ENCODE results near the gene THAP7. TPM values are rescaled to one million over a fixed set of nuclear protein-coding genes. Genes with fewer than 3 reads are reported as not detected.

The THAP7 gene
- total and polyA plus RNA-seq, 2 donors (not counting 1 experiment from before 2014, with no cell fraction given): 37.7 to 70.1 TPM

DNA sequence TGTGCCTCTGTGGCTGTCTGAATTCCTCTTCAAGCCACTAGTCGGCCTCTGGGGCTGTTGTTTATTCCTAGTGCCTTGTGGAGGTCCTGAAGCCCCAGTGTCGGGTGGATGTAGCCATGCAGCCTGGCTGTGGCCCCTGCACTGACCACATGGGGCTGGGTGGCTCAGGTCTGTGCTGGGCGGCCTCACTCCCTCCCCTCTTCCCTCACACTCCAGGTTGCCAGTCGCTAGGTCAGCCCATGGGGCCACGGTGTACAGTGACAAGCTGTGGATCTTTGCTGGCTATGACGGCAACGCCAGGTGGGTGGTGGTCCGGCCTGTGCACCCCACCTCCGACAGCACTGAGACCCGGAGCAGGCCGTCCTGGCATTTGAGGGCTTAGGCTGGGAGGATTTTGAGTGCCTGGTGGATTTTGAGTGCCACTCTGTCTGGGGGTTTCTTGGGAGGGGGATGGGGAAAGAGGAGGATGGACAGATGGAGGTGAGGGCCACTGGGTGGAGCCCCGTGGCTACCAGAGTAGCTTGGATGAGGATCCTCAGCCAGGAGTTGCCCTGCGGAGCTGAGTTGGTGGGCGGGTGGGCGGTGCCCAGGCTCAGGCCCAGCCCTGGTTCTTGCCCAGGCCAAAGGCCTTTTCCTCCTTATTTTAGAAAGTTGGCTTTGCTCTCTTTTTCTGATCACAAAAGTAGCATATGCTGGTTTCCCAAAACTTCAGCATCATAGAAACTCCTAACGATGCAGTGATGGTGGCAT lies 13.2 kb downstream of the THAP7 start:
- DNase-seq (no peak), ATAC-seq (ENCODE audit: low read depth) (no peak)
- no peak overlapping the region for H3K9ac ChIP-seq (ENCODE audit: low read length)
- ChIA-PET CTCF (no interaction called here), POLR2A (no interaction called here)
- H3K27ac ChIP-seq (ENCODE audit: low read length in 2 of 2): no peak overlapping the region
- no peaks in the 10 kb centered on the region for H3K27me3 ChIP-seq (replicated peaks in 1 of 4; ENCODE audit: control extremely low read depth in 1 of 4, control insufficient read depth in 3 of 4, insufficient read depth in 4 of 4, low read length in 3 of 4)
- Mint-ChIP-seq H3K4me3 (no peak overlapping the region), H3K27ac (no peak overlapping the region), H3K9me3 (ENCODE audit: insufficient read depth) (no peaks in the 10 kb centered on the region), H3K4me1 (peaks cover 3% of the 10 kb centered on the region), H3K27me3 (no peaks in the 10 kb centered on the region)
- intact Hi-C loops (cut with micrococcal nuclease): loop anchor here (10.0 kb wide), 1 partner anchor 56 kb away; the partner anchor contains the start of gene LRRC74B
- H3K79me2 ChIP-seq (ENCODE audit: control insufficient read depth, insufficient read depth, low read length): no peaks in the 10 kb centered on the region
- WGBS (ENCODE audit: insufficient coverage): 97% methylated on average over 16 of the region's 16 CpGs
- no peak overlapping the region for H3K4me3 ChIP-seq (ENCODE audit: control extremely low read depth in 1 of 5, extremely low read depth in 1 of 5, insufficient read depth in 1 of 5, low read depth in 2 of 5, low read length in 4 of 5)
- no peaks in the 10 kb centered on the region for H3K9me3 ChIP-seq (ENCODE audit: control extremely low read depth in 1 of 3, control insufficient read depth in 2 of 3, insufficient read depth in 1 of 3, low read length in 2 of 3)
- H2AFZ ChIP-seq (ENCODE audit: insufficient read depth, low read depth, low read length, poor library complexity, severe bottlenecking): no peak overlapping the region
- H3K4me2 ChIP-seq (replicated peaks; ENCODE audit: low read depth, low read length, poor library complexity, severe bottlenecking): no peak overlapping the region
- no peaks in the 10 kb centered on the region for H4K20me1 ChIP-seq (ENCODE audit: control insufficient read depth, insufficient read depth, low read length, poor library complexity, severe bottlenecking)
- H3K4me1 ChIP-seq (ENCODE audit: control insufficient read depth in 2 of 2, insufficient read depth in 2 of 2, low read length in 2 of 2): no peaks in the 10 kb centered on the region
- no peak for TF ChIP-seq EZH2 (IDR thresholded peaks at IDR 0.05; ENCODE audit: borderline replicate concordance, insufficient read depth, low read depth, low read length, poor library complexity, severe bottlenecking)
- TF ChIP-seq, protein P1, sequence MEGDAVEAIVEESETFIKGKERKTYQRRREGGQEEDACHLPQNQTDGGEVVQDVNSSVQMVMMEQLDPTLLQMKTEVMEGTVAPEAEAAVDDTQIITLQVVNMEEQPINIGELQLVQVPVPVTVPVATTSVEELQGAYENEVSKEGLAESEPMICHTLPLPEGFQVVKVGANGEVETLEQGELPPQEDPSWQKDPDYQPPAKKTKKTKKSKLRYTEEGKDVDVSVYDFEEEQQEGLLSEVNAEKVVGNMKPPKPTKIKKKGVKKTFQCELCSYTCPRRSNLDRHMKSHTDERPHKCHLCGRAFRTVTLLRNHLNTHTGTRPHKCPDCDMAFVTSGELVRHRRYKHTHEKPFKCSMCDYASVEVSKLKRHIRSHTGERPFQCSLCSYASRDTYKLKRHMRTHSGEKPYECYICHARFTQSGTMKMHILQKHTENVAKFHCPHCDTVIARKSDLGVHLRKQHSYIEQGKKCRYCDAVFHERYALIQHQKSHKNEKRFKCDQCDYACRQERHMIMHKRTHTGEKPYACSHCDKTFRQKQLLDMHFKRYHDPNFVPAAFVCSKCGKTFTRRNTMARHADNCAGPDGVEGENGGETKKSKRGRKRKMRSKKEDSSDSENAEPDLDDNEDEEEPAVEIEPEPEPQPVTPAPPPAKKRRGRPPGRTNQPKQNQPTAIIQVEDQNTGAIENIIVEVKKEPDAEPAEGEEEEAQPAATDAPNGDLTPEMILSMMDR (IDR thresholded peaks at IDR 0.05): no peak
- H3K36me3 ChIP-seq (replicated peaks in 1 of 2; ENCODE audit: control extremely low read depth in 1 of 2, control insufficient read depth in 1 of 2, extremely low read depth in 1 of 2, insufficient read depth in 2 of 2, low read length in 1 of 2): peaks cover 0 to 23% of the 10 kb centered on the region in 2 experiments

DNA sequence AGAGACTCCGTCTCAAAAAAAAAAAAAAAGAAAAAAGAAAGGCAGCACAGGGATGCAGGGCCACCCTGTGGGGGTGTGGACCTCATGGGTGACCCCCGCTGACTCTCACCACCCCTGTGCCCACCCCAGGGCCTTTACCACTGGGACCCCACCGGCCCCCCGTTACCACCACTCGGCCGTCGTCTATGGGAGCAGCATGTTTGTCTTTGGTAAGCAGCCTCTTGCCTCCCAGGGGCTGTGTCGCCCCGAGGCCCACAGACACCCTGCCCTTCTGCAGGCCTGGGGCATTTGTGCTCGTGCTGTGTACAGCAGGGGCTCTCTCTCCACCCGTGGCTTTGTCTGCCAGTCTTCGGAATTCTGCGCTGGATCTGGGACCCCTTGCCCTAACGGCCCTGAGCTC lies 14.5 kb downstream of the THAP7 start:
- Histone ChIP-seq H3K36me3 (replicated peaks in 1 of 2; ENCODE audit: control extremely low read depth in 1 of 2, control insufficient read depth in 1 of 2, extremely low read depth in 1 of 2, insufficient read depth in 2 of 2, low read length in 1 of 2) (peaks cover 0 to 18% of the 10 kb centered on the region in 2 experiments), H3K4me1 (ENCODE audit: control insufficient read depth in 2 of 2, insufficient read depth in 2 of 2, low read length in 2 of 2) (peaks cover 7 to 8% of the 10 kb centered on the region in 2 donors), H3K4me2 (replicated peaks; ENCODE audit: low read depth, low read length, poor library complexity, severe bottlenecking) (no peak overlapping the region), H3K27ac (ENCODE audit: low read length in 2 of 2) (no peak overlapping the region), H3K9me3 (ENCODE audit: control extremely low read depth in 1 of 3, control insufficient read depth in 2 of 3, insufficient read depth in 1 of 3, low read length in 2 of 3) (no peaks in the 10 kb centered on the region), H4K20me1 (ENCODE audit: control insufficient read depth, insufficient read depth, low read length, poor library complexity, severe bottlenecking) (no peaks in the 10 kb centered on the region), H3K27me3 (replicated peaks in 1 of 4; ENCODE audit: control extremely low read depth in 1 of 4, control insufficient read depth in 3 of 4, insufficient read depth in 4 of 4, low read length in 3 of 4) (no peaks in the 10 kb centered on the region), H3K4me3 (ENCODE audit: control extremely low read depth in 1 of 5, extremely low read depth in 1 of 5, insufficient read depth in 1 of 5, low read depth in 2 of 5, low read length in 4 of 5) (no peak overlapping the region), H3K79me2 (ENCODE audit: control insufficient read depth, insufficient read depth, low read length) (peaks cover 7% of the 10 kb centered on the region), H3K9ac (ENCODE audit: low read length) (no peak overlapping the region), H2AFZ (ENCODE audit: insufficient read depth, low read depth, low read length, poor library complexity, severe bottlenecking) (no peak overlapping the region)
- Mint-ChIP-seq H3K9me3 (ENCODE audit: insufficient read depth) (no peaks in the 10 kb centered on the region), H3K4me1 (peaks cover 12% of the 10 kb centered on the region), H3K27me3 (no peaks in the 10 kb centered on the region), H3K4me3 (no peak overlapping the region), H3K27ac (no peak overlapping the region)
- ChIA-PET CTCF (interaction anchor here (1.2 kb wide), 1 partner anchor 31 kb away, joined by 3 read pairs; no protein-coding TSS in a partner anchor), POLR2A (no interaction called here)
- intact Hi-C loops (cut with micrococcal nuclease): loop anchor here (10.0 kb wide), 1 partner anchor 57 kb away; the partner anchor contains the start of gene LRRC74B
- TF ChIP-seq, protein P1 (IDR thresholded peaks at IDR 0.05): no peak
- TF ChIP-seq EZH2 (IDR thresholded peaks at IDR 0.05; ENCODE audit: borderline replicate concordance, insufficient read depth, low read depth, low read length, poor library complexity, severe bottlenecking): no peak
- no peak for DNase-seq
- 97% methylated on average over 13 of the region's 14 CpGs for WGBS (ENCODE audit: insufficient coverage)
- ATAC-seq (ENCODE audit: low read depth): no peak
